ENCODE results near the gene LINC01488.

DNA sequence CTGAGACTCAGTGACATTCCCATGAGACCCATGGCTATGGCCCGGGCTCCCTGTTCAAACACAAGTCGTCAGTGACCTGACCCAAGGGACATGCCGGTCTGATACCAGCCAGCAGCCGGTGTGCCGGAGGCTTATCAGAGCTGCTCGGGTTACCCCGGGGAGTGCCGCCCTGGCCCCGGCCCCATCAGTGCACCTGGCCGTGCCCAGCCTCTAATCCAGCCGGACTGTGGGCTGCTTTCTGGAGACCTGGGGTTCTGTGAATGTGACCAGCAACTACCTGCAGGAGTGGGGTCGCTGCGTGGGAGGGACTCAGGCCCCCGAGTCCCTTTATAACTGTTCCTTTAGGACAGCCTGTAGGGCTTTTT lies 52.7 kb downstream of the LINC01488 start:
- no peak for TF ChIP-seq POLR2A (IDR thresholded peaks at IDR 0.05; ENCODE audit: low read length)
- TF ChIP-seq GATA1 (IDR thresholded peaks at IDR 0.05; ENCODE audit: low read depth, low read length), result no peak

Data from erythroblast (primary cell).